WTC11 (cell line): ENCODE results near the gene PABPC1L2A.
"Not testable (repeated sequence)": the region's sequence is repeated elsewhere in the genome, so short reads cannot be mapped to it uniquely, and the experiment has no call there.

Source experiments
- TF ChIP-seq, protein P1 (sequence below): sonication (generic); formaldehyde crosslinking; IDR thresholded peaks from 2 replicates; pipeline ENCODE4 v1.8.0; 2022; ENCODE audit warnings: mild to moderate bottlenecking, missing genetic modification reagents
- TF ChIP-seq, protein P2 (sequence below): fragments of 200-600 bp; IDR thresholded peaks from 2 replicates; pipeline ENCODE4 v1.8.0; 2022; ENCODE audit warnings: antibody characterized with exemption

- TF ChIP-seq, protein P1, sequence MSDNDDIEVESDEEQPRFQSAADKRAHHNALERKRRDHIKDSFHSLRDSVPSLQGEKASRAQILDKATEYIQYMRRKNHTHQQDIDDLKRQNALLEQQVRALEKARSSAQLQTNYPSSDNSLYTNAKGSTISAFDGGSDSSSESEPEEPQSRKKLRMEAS: not testable (repeated sequence)
- TF ChIP-seq, protein P2, sequence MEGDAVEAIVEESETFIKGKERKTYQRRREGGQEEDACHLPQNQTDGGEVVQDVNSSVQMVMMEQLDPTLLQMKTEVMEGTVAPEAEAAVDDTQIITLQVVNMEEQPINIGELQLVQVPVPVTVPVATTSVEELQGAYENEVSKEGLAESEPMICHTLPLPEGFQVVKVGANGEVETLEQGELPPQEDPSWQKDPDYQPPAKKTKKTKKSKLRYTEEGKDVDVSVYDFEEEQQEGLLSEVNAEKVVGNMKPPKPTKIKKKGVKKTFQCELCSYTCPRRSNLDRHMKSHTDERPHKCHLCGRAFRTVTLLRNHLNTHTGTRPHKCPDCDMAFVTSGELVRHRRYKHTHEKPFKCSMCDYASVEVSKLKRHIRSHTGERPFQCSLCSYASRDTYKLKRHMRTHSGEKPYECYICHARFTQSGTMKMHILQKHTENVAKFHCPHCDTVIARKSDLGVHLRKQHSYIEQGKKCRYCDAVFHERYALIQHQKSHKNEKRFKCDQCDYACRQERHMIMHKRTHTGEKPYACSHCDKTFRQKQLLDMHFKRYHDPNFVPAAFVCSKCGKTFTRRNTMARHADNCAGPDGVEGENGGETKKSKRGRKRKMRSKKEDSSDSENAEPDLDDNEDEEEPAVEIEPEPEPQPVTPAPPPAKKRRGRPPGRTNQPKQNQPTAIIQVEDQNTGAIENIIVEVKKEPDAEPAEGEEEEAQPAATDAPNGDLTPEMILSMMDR: not testable (repeated sequence)
Measured at GRCh38 chrX:73086766-73087165, 7.5 kb upstream of the PABPC1L2A start.
